H1 (cell line): ENCODE measurements around the gene NR2F1-AS1.

ENCODE experiments used
- BACH1 ChIP-seq: IDR thresholded peaks from 2 replicates; pipeline ENCODE4 v1.6.1; 2012; ENCODE audit warnings: low read length, improper control_type of control experiment
- BRCA1 ChIP-seq: IDR thresholded peaks from 2 replicates; pipeline ENCODE4 v1.6.1; 2012; ENCODE audit warnings: low read depth, low read length, improper control_type of control experiment
- CHD1 ChIP-seq: IDR thresholded peaks from 2 replicates; pipeline ENCODE4 v1.6.1; 2012; ENCODE audit warnings: low read depth, low read length, improper control_type of control experiment
- EP300 ChIP-seq, 2 experiments: IDR thresholded peaks; 1 replicate in 1 of 2; 2 replicates in 1 of 2; pipeline ENCODE4 v1.6.1; 2011 to 2012; ENCODE audit warnings: low read depth in 2 of 2, low read length in 2 of 2, mild to moderate bottlenecking in 2 of 2, borderline replicate concordance in 1 of 2, inconsistent platforms in 1 of 2, moderate library complexity in 1 of 2
- FOSL1 ChIP-seq: IDR thresholded peaks from 2 replicates; pipeline ENCODE4 v1.6.1; 2011; ENCODE audit warnings: mild to moderate bottlenecking, low read depth, low read length, moderate library complexity; ENCODE audit not compliant: insufficient read depth
- KDM1A ChIP-seq: fragments of 200-600, 300-600 bp; sonication (generic); IDR thresholded peaks from 2 replicates; pipeline ENCODE4 v1.7.1; 2016; ENCODE audit warnings: mild to moderate bottlenecking, low read length, borderline replicate concordance
- MAFK ChIP-seq: IDR thresholded peaks from 2 replicates; pipeline ENCODE4 v1.6.1; 2012; ENCODE audit warnings: low read depth, mild to moderate bottlenecking, improper control_type of control experiment, low read length
- PHF8 ChIP-seq: fragments of 200-600 bp; sonication (generic); conservative IDR thresholded peaks from 2 replicates; pipeline ENCODE4 v1.7.1; 2012; ENCODE audit warnings: low read depth, mild to moderate bottlenecking, inconsistent platforms, low read length, moderate library complexity
- POLR2A ChIP-seq, 2 experiments: IDR thresholded peaks; 1 replicate in 1 of 2; 2 replicates in 1 of 2; pipeline ENCODE4 v1.6.1; 2011; ENCODE audit warnings: low read depth in 2 of 2, low read length in 2 of 2, mild to moderate bottlenecking in 2 of 2; ENCODE audit errors: control extremely low read depth in 1 of 2
- POLR2AphosphoS5 ChIP-seq: IDR thresholded peaks from 2 replicates; pipeline ENCODE4 v1.6.1; 2011; ENCODE audit warnings: low read depth, low read length
- RBBP5 ChIP-seq: IDR thresholded peaks from 2 replicates; pipeline ENCODE4 v1.7.1; 2012; ENCODE audit warnings: low read depth, mild to moderate bottlenecking, inconsistent platforms, low read length, moderate library complexity, borderline replicate concordance
- TAF1 ChIP-seq: IDR thresholded peaks from 2 replicates; pipeline ENCODE4 v1.6.1; 2011; ENCODE audit warnings: mild to moderate bottlenecking, low read depth, low read length
- TF ChIP-seq, protein P1 (sequence below), 3 experiments: IDR thresholded peaks; 1 replicate in 2 of 3; 2 replicates in 1 of 3; pipeline versions ENCODE4 v1.5.1 to v1.6.1; 2011; ENCODE audit warnings: low read length in 3 of 3, mild to moderate bottlenecking in 3 of 3, inconsistent platforms in 2 of 3, low read depth in 1 of 3, moderate library complexity in 1 of 3; ENCODE audit not compliant: insufficient read depth in 1 of 3; ENCODE audit errors: control extremely low read depth in 1 of 3

DNA sequence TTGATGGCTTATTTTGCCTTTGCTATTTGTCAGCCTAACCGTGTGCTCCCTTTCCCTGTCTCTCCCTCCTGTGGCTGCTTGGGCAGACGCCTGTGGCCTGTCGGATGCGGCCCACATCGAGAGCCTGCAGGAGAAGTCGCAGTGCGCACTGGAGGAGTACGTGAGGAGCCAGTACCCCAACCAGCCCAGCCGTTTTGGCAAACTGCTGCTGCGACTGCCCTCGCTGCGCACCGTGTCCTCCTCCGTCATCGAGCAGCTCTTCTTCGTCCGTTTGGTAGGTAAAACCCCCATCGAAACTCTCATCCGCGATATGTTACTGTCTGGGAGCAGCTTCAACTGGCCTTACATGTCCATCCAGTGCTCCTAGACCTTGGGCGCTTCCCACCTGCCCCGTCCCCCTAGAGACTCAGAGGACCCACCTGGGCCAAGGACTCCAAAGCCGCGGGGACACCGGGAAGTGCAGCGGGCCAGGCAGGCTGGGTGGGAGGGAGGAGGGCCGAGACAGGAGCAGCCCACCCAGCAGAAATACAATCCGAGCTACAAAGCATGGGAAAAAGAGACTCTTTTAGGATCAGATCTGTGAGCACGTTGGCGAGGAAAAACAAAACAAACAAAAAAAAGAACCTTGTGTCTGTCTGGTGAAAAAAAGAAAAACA lies 12.6 kb upstream of the NR2F1-AS1 start:
- TF ChIP-seq BACH1 (no peak), TAF1 (no peak), POLR2A (IDR thresholded peaks at IDR 0.05; ENCODE audit: control extremely low read depth in 1 of 2, low read depth in 2 of 2, low read length in 2 of 2) (no peak), RBBP5 (no peak), POLR2AphosphoS5 (no peak), EP300 (IDR thresholded peaks at IDR 0.05; ENCODE audit: borderline replicate concordance in 1 of 2, low read depth in 2 of 2, low read length in 2 of 2) (no peak), PHF8 (no peak), BRCA1 (no peak), FOSL1 (no peak), MAFK (no peak), CHD1 (no peak), KDM1A (no peak)
- TF ChIP-seq, protein P1, sequence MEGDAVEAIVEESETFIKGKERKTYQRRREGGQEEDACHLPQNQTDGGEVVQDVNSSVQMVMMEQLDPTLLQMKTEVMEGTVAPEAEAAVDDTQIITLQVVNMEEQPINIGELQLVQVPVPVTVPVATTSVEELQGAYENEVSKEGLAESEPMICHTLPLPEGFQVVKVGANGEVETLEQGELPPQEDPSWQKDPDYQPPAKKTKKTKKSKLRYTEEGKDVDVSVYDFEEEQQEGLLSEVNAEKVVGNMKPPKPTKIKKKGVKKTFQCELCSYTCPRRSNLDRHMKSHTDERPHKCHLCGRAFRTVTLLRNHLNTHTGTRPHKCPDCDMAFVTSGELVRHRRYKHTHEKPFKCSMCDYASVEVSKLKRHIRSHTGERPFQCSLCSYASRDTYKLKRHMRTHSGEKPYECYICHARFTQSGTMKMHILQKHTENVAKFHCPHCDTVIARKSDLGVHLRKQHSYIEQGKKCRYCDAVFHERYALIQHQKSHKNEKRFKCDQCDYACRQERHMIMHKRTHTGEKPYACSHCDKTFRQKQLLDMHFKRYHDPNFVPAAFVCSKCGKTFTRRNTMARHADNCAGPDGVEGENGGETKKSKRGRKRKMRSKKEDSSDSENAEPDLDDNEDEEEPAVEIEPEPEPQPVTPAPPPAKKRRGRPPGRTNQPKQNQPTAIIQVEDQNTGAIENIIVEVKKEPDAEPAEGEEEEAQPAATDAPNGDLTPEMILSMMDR (IDR thresholded peaks at IDR 0.05; ENCODE audit: control extremely low read depth in 1 of 3, insufficient read depth in 1 of 3, low read depth in 1 of 3, low read length in 3 of 3) = no peak
